Trophoblast cell (in vitro differentiated cells and primary cell): ENCODE measurements around the gene CACTIN.

Experiments
- DNase-seq, 2 donors: peaks; one replicate each; pipeline ENCODE4 v3.0.0-alpha.2; 2016
- H2AFZ ChIP-seq: 2 replicates; pipeline ENCODE4 v1.6.1; 2013; ENCODE audit warnings: low read length, moderate library complexity, mild to moderate bottlenecking; ENCODE audit not compliant: insufficient read depth, poor library complexity
- H2AK5ac ChIP-seq: 2 replicates; pipeline ENCODE4 v1.6.1; 2013; ENCODE audit warnings: mild to moderate bottlenecking, low read length
- H2BK120ac ChIP-seq: 2 replicates; pipeline ENCODE4 v1.6.1; 2013; ENCODE audit warnings: low read length, mild to moderate bottlenecking, moderate library complexity; ENCODE audit not compliant: insufficient read depth, poor library complexity
- H2BK12ac ChIP-seq: 2 replicates; pipeline ENCODE4 v1.6.1; 2013; ENCODE audit warnings: mild to moderate bottlenecking, low read length, moderate library complexity
- H2BK5ac ChIP-seq: 2 replicates; pipeline ENCODE4 v1.6.1; 2013; ENCODE audit warnings: low read length, low read depth, moderate library complexity, mild to moderate bottlenecking; ENCODE audit not compliant: poor library complexity
- H3K14ac ChIP-seq: 2 replicates; pipeline ENCODE4 v1.6.1; 2013; ENCODE audit warnings: mild to moderate bottlenecking, low read length
- H3K18ac ChIP-seq: 2 replicates; pipeline ENCODE4 v1.6.1; 2013; ENCODE audit warnings: mild to moderate bottlenecking, low read length
- H3K23ac ChIP-seq: 2 replicates; pipeline ENCODE4 v1.6.1; 2013; ENCODE audit warnings: low read length
- H3K27ac ChIP-seq: 2 replicates; pipeline ENCODE4 v1.5.1; 2013; ENCODE audit warnings: low read depth, mild to moderate bottlenecking, inconsistent platforms, low read length, moderate library complexity
- H3K27me3 ChIP-seq: 2 replicates; pipeline ENCODE4 v1.6.1; 2013; ENCODE audit warnings: inconsistent platforms, mild to moderate bottlenecking, low read length, moderate library complexity; ENCODE audit not compliant: insufficient read depth
- H3K36me3 ChIP-seq, 2 experiments: 1 replicate in 1 of 2; 2 replicates in 1 of 2; pipeline ENCODE4 v1.6.1; 2013; ENCODE audit warnings: low read length in 2 of 2, mild to moderate bottlenecking in 2 of 2, moderate library complexity in 1 of 2; ENCODE audit not compliant: insufficient read depth in 2 of 2, control insufficient read depth in 1 of 2
- H3K4ac ChIP-seq: 2 replicates; pipeline ENCODE4 v1.6.1; 2013; ENCODE audit warnings: low read depth, mild to moderate bottlenecking, low read length, moderate library complexity
- H3K4me1 ChIP-seq, 2 experiments: 1 replicate in 1 of 2; 2 replicates in 1 of 2; pipeline ENCODE4 v1.6.1; 2013; ENCODE audit warnings: low read length in 2 of 2, mild to moderate bottlenecking in 2 of 2, moderate library complexity in 1 of 2; ENCODE audit not compliant: insufficient read depth in 2 of 2, control insufficient read depth in 1 of 2
- H3K4me2 ChIP-seq: 2 replicates; pipeline ENCODE4 v1.6.1; 2013; ENCODE audit warnings: inconsistent platforms, mild to moderate bottlenecking, low read length, moderate library complexity
- H3K4me3 ChIP-seq: 2 replicates; pipeline ENCODE4 v1.5.1; 2013; ENCODE audit warnings: mild to moderate bottlenecking, low read depth, low read length, inconsistent platforms
- H3K79me1 ChIP-seq: one replicate; pipeline ENCODE4 v1.6.1; 2013; ENCODE audit warnings: low read length
- H3K79me2 ChIP-seq: 2 replicates; pipeline ENCODE4 v1.6.1; 2013; ENCODE audit warnings: low read length, mild to moderate bottlenecking; ENCODE audit not compliant: control insufficient read depth, insufficient read depth, poor library complexity
- H3K9ac ChIP-seq: 2 replicates; pipeline ENCODE4 v1.6.1; 2013; ENCODE audit warnings: mild to moderate bottlenecking, low read length
- H3K9me3 ChIP-seq: 2 replicates; pipeline ENCODE4 v1.6.1; 2013; ENCODE audit warnings: low read depth, mild to moderate bottlenecking, control low read depth, inconsistent platforms, low read length; ENCODE audit not compliant: insufficient read depth
- H4K12ac ChIP-seq: 2 replicates; pipeline ENCODE4 v1.6.1; 2013; ENCODE audit warnings: low read depth, mild to moderate bottlenecking, low read length, moderate library complexity
- H4K8ac ChIP-seq: 2 replicates; pipeline ENCODE4 v1.6.1; 2013; ENCODE audit warnings: low read depth, mild to moderate bottlenecking, low read length, moderate library complexity
- H4K91ac ChIP-seq: one replicate; pipeline ENCODE4 v1.6.1; 2013; ENCODE audit warnings: low read depth, mild to moderate bottlenecking, low read length, moderate library complexity
- WGBS: extraction: QIAGEN DNeasy Blood & Tissue Kit; methylation state at CpG from one replicate; pipeline ENCODE4 v1.1.7; 2013; ENCODE audit warnings: missing lambda C conversion rate; ENCODE audit not compliant: insufficient read length, insufficient coverage; ENCODE audit errors: extremely low coverage; 5-methylcytosine and 5-hydroxymethylcytosine counted together

The CACTIN gene

GRCh38 chr19:3621689-3622088 is 4.9 kb downstream of the CACTIN start:
- peaks cover 9% of the 10 kb centered on the region for H3K79me2 ChIP-seq
- H3K79me1 ChIP-seq: peaks cover 3% of the 10 kb centered on the region
- no peak overlapping the region for H3K4ac ChIP-seq
- no peak overlapping the region for H2BK120ac ChIP-seq
- H3K4me1 ChIP-seq: peaks cover 9 to 15% of the 10 kb centered on the region in 2 experiments
- H2AK5ac ChIP-seq: no peak overlapping the region
- no peak overlapping the region for H3K27ac ChIP-seq
- H4K91ac ChIP-seq: no peak overlapping the region
- H2BK5ac ChIP-seq: no peak overlapping the region
- H3K9ac ChIP-seq: no peak overlapping the region
- no peaks in the 10 kb centered on the region for H3K27me3 ChIP-seq
- no peak overlapping the region for H2BK12ac ChIP-seq
- no CpG with 5 or more reads among the region's 15 CpGs for WGBS
- no peak for DNase-seq
- H4K12ac ChIP-seq: no peak overlapping the region
- no peaks in the 10 kb centered on the region for H3K9me3 ChIP-seq
- peaks cover 46 to 51% of the 10 kb centered on the region in 2 experiments for H3K36me3 ChIP-seq
- H3K4me2 ChIP-seq: no peak overlapping the region
- H2AFZ ChIP-seq: no peak overlapping the region
- H4K8ac ChIP-seq: no peak overlapping the region
- H3K14ac ChIP-seq: no peak overlapping the region
- no peak overlapping the region for H3K23ac ChIP-seq
- no peak overlapping the region for H3K18ac ChIP-seq
- no peak overlapping the region for H3K4me3 ChIP-seq

GRCh38 chr19:3620817-3621547 is 5.6 kb downstream of the CACTIN start:
- Histone ChIP-seq H3K9ac (no peak overlapping the region), H3K27me3 (no peaks in the 10 kb centered on the region), H3K79me1 (no peaks in the 10 kb centered on the region), H3K79me2 (peaks cover 5% of the 10 kb centered on the region), H2AFZ (no peak overlapping the region), H3K4me1 (peaks cover 7 to 13% of the 10 kb centered on the region in 2 experiments), H3K9me3 (no peaks in the 10 kb centered on the region), H3K23ac (no peak overlapping the region), H3K4ac (no peak overlapping the region), H2BK5ac (no peak overlapping the region), H3K4me2 (no peak overlapping the region), H3K18ac (no peak overlapping the region), H2AK5ac (no peak overlapping the region), H4K91ac (no peak overlapping the region), H3K14ac (no peak overlapping the region), H3K36me3 (peaks cover 47 to 51% of the 10 kb centered on the region in 2 experiments), H4K12ac (no peak overlapping the region), H3K27ac (no peak overlapping the region), H3K4me3 (no peak overlapping the region), H2BK120ac (no peak overlapping the region), H2BK12ac (no peak overlapping the region), H4K8ac (no peak overlapping the region)
- DNase-seq: no peak
- no CpG with 5 or more reads among the region's 24 CpGs for WGBS

DNA sequence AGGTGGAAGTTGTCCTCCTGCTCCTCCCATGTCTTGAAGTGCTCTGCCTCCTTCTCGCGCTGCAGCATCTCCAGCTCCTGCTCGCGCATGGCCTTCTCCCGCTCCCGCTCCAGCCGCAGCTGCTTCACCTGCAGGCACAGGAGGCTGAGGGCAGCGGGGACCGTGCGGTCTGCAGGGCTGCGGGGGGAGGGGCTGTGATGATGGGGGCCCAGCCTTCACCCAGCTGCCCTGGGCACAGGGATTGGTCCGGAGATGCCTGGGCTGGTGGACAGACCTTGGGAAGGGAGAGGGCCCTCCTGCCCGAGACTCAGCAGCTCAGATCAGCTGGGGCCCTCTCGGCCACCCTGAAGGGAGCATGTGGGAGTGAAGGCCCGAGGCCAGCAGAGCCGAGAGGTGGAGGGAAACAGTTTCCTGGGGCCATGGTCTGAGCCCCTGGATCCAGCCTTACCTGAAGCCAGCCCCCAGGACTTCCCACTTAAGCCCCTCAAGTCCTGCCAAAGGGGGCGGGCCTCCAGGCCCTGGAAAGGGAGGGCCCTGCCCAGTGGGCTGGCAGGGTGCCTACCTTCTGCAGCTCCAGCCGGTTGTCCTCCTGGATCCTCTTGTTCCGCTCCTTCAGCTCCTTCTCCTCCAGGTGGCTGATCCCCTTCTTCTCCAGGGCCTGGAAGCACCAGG is 6.3 kb downstream of the CACTIN start:
- Histone ChIP-seq H3K79me2 (no peaks in the 10 kb centered on the region), H2AK5ac (no peak overlapping the region), H4K91ac (no peak overlapping the region), H3K27ac (no peak overlapping the region), H3K27me3 (no peaks in the 10 kb centered on the region), H2AFZ (no peak overlapping the region), H3K4me3 (no peak overlapping the region), H2BK120ac (no peak overlapping the region), H3K4me1 (peaks cover under 1 to 6% of the 10 kb centered on the region in 2 experiments), H2BK5ac (no peak overlapping the region), H3K18ac (no peak overlapping the region), H3K14ac (no peak overlapping the region), H3K79me1 (no peaks in the 10 kb centered on the region), H3K9ac (no peak overlapping the region), H2BK12ac (no peak overlapping the region), H4K8ac (no peak overlapping the region), H3K23ac (no peak overlapping the region), H4K12ac (no peak overlapping the region), H3K4ac (no peak overlapping the region), H3K36me3 (peaks cover 54 to 56% of the 10 kb centered on the region in 2 experiments), H3K9me3 (no peaks in the 10 kb centered on the region), H3K4me2 (no peak overlapping the region)
- no CpG with 5 or more reads among the region's 19 CpGs for WGBS
- DNase-seq: no peak

DNA sequence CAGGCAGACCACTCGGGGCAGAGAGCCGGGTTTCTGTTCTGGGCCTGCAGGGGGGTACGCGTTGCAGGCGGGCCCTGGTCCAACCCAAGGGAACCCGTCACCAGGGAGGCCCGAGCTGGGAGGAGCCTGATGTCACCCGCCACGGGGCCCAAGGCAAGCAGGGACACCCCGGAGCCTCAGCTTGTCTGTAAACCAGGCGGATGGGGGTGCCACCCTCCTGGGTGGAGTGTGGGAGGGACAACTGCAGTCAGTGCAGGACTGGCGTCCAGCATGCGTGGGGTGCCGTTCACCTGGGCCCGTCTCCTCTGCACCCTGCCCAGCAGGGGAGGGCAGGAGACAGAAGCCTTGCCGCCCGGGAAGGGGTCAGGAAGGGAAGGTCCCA is 7.0 kb downstream of the CACTIN start:
- no peaks in the 10 kb centered on the region for H3K79me2 ChIP-seq
- no peak overlapping the region for H4K8ac ChIP-seq
- H3K4ac ChIP-seq: no peak overlapping the region
- H3K4me3 ChIP-seq: no peak overlapping the region
- H3K9me3 ChIP-seq: no peaks in the 10 kb centered on the region
- H3K18ac ChIP-seq: no peak overlapping the region
- H2BK12ac ChIP-seq: no peak overlapping the region
- H3K36me3 ChIP-seq: peaks cover 58 to 59% of the 10 kb centered on the region in 2 experiments
- no peak overlapping the region for H4K12ac ChIP-seq
- H2BK5ac ChIP-seq: no peak overlapping the region
- no peak overlapping the region for H3K9ac ChIP-seq
- no peak overlapping the region for H4K91ac ChIP-seq
- DNase-seq: no peak
- H3K4me1 ChIP-seq: peaks cover 0 to 6% of the 10 kb centered on the region in 2 experiments
- H3K27me3 ChIP-seq: no peaks in the 10 kb centered on the region
- no peak overlapping the region for H2AFZ ChIP-seq
- H3K27ac ChIP-seq: no peak overlapping the region
- no peaks in the 10 kb centered on the region for H3K79me1 ChIP-seq
- WGBS: no CpG with 5 or more reads among the region's 17 CpGs
- H2AK5ac ChIP-seq: no peak overlapping the region
- no peak overlapping the region for H3K14ac ChIP-seq
- no peak overlapping the region for H3K4me2 ChIP-seq
- H3K23ac ChIP-seq: no peak overlapping the region
- no peak overlapping the region for H2BK120ac ChIP-seq
